ENCODE data around the gene RALGAPB.

The RALGAPB gene

GRCh38 chr20:38625896-38626295 lies 153.3 kb downstream of the RALGAPB start:
- peaks cover 4% of the 10 kb centered on the region for H3K36me3 ChIP-seq (ENCODE audit: insufficient read depth, low read length)
- H3K9ac ChIP-seq (ENCODE audit: low read depth, low read length): no peak overlapping the region
- H3K4me1 ChIP-seq (ENCODE audit: insufficient read depth, low read length): peaks cover 17% of the 10 kb centered on the region; the same call in 1 of the 2 replicates
- H3K9me3 ChIP-seq (ENCODE audit: control insufficient read depth, insufficient read depth, low read length): no peaks in the 10 kb centered on the region

GRCh38 chr20:38626921-38627659 lies 154.4 kb downstream of the RALGAPB start:
- peaks cover 4% of the 10 kb centered on the region for H3K36me3 ChIP-seq (ENCODE audit: insufficient read depth, low read length)
- no peaks in the 10 kb centered on the region for H3K9me3 ChIP-seq (ENCODE audit: control insufficient read depth, insufficient read depth, low read length)
- peaks cover 17% of the 10 kb centered on the region; the same call in 1 of the 2 replicates for H3K4me1 ChIP-seq (ENCODE audit: insufficient read depth, low read length)
- H3K9ac ChIP-seq (ENCODE audit: low read depth, low read length): no peak overlapping the region
